ENCODE results near the gene OR52A5.

DNA sequence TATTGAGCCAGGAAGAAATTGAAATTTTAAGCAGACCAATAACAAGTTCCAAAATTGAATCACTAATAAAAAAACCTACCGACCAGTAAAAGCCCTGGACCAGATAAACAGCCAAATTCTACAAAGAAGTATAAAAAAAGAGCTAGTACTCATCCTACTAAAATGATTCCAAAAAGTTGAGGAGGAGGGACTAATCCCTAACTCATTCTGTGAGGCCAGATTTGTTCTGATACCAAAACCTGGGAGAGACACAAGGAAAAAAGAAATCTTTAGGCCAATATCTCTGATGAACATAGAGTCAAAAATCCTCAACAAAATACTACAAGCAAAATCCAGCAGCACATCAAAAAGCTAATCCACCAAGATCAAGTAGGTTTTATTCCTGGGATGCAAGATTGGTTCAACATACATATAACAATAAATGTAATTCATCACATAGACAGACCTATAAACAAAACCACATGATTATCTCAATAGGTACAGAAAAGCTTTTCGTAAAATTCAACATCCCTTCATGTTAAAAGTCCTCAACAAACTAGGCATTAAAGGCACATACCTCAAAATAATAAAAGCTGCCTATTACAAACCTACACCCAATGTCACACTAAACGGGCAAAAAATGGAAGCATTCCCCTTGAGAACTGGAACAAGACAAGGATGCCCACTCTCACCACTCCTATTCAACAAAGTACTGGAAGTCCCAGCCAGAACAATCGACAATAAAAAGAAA is 13.1 kb downstream of the OR52A5 start:
- TF ChIP-seq, protein P1, sequence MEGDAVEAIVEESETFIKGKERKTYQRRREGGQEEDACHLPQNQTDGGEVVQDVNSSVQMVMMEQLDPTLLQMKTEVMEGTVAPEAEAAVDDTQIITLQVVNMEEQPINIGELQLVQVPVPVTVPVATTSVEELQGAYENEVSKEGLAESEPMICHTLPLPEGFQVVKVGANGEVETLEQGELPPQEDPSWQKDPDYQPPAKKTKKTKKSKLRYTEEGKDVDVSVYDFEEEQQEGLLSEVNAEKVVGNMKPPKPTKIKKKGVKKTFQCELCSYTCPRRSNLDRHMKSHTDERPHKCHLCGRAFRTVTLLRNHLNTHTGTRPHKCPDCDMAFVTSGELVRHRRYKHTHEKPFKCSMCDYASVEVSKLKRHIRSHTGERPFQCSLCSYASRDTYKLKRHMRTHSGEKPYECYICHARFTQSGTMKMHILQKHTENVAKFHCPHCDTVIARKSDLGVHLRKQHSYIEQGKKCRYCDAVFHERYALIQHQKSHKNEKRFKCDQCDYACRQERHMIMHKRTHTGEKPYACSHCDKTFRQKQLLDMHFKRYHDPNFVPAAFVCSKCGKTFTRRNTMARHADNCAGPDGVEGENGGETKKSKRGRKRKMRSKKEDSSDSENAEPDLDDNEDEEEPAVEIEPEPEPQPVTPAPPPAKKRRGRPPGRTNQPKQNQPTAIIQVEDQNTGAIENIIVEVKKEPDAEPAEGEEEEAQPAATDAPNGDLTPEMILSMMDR (conservative IDR thresholded peaks at IDR 0.05; ENCODE audit: low read length): no peak
- TF ChIP-seq EZH2phosphoT487 (IDR thresholded peaks at IDR 0.05; ENCODE audit: borderline replicate concordance, low read depth, low read length): no peak

Data from OCI-LY7 (cell line).